Motor neuron (in vitro differentiated cells): ENCODE measurements around the gene PFKFB3. TPM values are rescaled to one million over a fixed set of nuclear protein-coding genes. Genes with fewer than 3 reads are reported as not detected.
"Not testable (repeated sequence)": the region's sequence is repeated elsewhere in the genome, so short reads cannot be mapped to it uniquely, and the experiment has no call there.

Experiments
- ATAC-seq, 8 experiments: fragments of 200-7000 bp; cut with Tn5 transposase; replicated peaks in 6 of 8; 2 replicates each; pipeline ENCODE4 v1.8.0; 2021; ENCODE audit warnings: mild to moderate bottlenecking in 8 of 8, moderate library complexity in 8 of 8
- H3K27ac ChIP-seq, 2 donors: fragments of 250-450 bp; sonication (Bioruptor Pico); 2 replicates each; pipeline ENCODE4 v1.9.0; 2021; ENCODE audit warnings: antibody characterized with exemption in 2 of 2, mild to moderate bottlenecking in 2 of 2, moderate library complexity in 1 of 2
- H3K4me1 ChIP-seq, 2 donors: fragments of 250-450 bp; sonication (Bioruptor Pico); replicated peaks in 1 of 2; 2 replicates each; pipeline ENCODE4 v1.6.1; 2021; ENCODE audit warnings: antibody characterized with exemption in 2 of 2, mild to moderate bottlenecking in 2 of 2, moderate library complexity in 1 of 2
- H3K4me3 ChIP-seq, 5 donors: fragments of 250-450 bp; sonication (Bioruptor Pico); 2 replicates each; pipeline ENCODE4 v1.9.0; 2021; ENCODE audit warnings: antibody characterized with exemption in 5 of 5, mild to moderate bottlenecking in 5 of 5, moderate library complexity in 4 of 5
- WGBS, 10 experiments: fragments of 450-650 bp; shearing (Covaris generic); methylation state at CpG; one replicate each; pipeline ENCODE4 v1.0.0; 2022; 5-methylcytosine and 5-hydroxymethylcytosine counted together
- in situ Hi-C, 9 experiments: fragments of 400-800 bp; cut with MboI; loops; one replicate each; pipeline ENCODE4 v1.15.0; 2021; ENCODE audit warnings: low sequenced_read_pairs in 9 of 9, low pct_unique_long_range_greater_than_20kb in 2 of 9; ENCODE audit not compliant: unreplicated experiment in 9 of 9
- total RNA-seq, 8 experiments: library from RNA; unstranded; fragments of 300-600 nt; gene quantifications; 2 replicates each; pipeline versions ENCODE4 v1.2.3 to v1.2.4, GENCODE V29; 2022

The PFKFB3 gene
- total RNA-seq, 8 experiments from 2014 or later, result 32.4 to 80.6 (median 46.6) TPM

DNA sequence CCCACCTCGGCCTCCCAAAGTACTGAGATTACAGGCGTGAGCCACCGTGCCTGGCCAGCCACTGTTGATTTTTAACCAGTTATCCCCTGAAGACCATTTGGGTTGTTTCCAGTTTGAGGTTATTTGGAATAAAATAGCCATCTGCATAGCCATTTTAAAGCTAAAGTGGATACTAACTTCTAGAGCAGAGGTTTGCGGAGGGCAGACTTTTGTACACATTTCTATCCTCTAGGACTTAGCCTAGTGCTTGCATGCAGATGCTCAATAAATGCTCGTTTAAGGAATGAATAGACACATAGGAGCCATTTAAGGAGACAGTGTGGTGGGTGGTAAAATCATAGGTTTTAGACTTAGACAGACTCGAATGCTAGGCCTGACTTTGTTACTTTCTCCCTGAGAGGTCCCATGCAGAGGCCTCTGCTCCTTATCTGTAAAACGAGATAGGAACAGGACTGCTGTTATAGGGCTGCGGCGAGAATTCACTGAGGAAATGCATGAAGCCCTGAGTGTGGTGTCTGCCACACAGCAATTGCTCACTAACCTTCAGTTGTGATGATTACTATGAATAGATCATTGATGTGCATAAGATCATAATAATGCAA is 75.9 kb downstream of the PFKFB3 start:
- in situ Hi-C loops, result no loop called here

DNA sequence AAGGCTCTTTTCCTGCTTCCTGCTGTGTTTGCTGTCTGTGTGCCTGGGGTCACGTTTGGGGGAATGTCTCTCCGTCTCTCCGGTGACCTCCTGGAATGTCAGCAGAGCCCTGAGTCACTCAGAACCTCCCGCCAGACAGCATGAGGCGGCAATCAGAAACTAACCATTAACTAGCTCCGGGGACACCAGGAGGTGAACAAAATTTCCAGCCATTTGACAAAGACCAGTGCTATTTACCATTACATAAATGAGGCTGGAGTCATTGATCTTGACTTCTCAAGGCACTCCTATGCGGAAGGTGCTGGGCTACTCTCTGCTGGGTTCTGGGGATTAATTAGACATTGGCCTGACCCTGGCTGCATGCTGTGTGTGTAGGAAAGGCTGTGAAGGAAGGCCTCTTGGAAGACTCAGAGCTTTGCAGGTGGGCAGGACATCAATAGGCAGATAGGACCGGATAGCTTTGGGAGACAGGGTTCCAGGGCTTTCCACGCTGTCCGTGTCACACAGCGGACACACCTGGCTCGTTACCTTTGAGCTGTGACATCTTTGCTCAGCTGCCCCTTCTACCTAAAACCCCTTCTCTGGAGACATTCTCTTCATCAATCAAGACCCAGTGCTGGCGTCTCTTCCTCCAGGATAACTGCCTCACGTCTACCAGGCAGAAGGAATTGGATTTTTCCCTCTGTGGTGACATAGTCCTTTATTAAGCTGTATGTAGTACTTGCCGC is 77.0 kb downstream of the PFKFB3 start:
- Histone ChIP-seq H3K4me1 (peaks cover 27 to 36% of the 10 kb centered on the region in 2 donors), H3K4me3 (no peak overlapping the region), H3K27ac (peak overlapping the region in 1 of 2 donors; percentile 59)
- in situ Hi-C loops, result no loop called here
- ATAC-seq, result peak in 5 of 8 experiments; percentile 35 to 58 (median 36)
- WGBS, 10 experiments, result 7 to 76% (median 28%) methylated on average over 3 to 6 of the region's 15 CpGs; no CpG with 5 or more reads in 4 of the 10 experiments

More for the DNA sequence above, 75.9 kb downstream of the PFKFB3 start:
- H3K4me3 ChIP-seq, result no peak overlapping the region
- WGBS, 10 experiments, result 69 to 100% (median 80%) methylated on average over 1 to 7 of the region's 9 CpGs; no CpG with 5 or more reads in 1 of the 10 experiments
- H3K27ac ChIP-seq, result no peak overlapping the region
- ATAC-seq, result peak in 1 of 8 experiments; percentile 6
- peaks cover 24 to 33% of the 10 kb centered on the region in 2 donors for H3K4me1 ChIP-seq

DNA sequence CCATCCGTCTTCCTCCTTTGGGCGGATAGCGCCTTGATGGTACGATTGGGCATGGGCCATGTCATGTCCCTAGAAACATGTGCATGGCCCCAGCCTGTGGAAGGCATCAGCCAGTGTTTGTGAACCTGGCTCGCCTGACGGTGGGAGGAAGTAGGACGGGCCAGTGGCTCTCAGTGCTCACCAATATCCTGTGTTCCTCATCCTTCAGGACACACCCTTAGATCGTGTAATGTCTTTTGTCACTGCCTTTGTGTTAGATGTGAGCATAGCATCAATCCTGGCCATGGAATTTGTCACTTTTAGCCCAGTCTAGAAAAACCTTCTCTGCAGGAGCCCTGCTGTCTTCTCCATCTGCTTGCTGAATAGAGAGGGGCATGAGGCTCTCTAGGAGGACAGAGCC is 77.6 kb downstream of the PFKFB3 start:
- 46 to 100% (median 64%) methylated on average over 1 to 5 of the region's 8 CpGs; no CpG with 5 or more reads in 5 of the 10 experiments for WGBS, 10 experiments
- H3K4me1 ChIP-seq, result peaks cover 21 to 30% of the 10 kb centered on the region in 2 donors
- H3K27ac ChIP-seq, result peak overlapping the region in 1 of 2 donors; percentile 59
- in situ Hi-C loops, result no loop called here
- peak in 1 of 8 experiments; percentile 1 for ATAC-seq
- H3K4me3 ChIP-seq, result no peak overlapping the region

DNA sequence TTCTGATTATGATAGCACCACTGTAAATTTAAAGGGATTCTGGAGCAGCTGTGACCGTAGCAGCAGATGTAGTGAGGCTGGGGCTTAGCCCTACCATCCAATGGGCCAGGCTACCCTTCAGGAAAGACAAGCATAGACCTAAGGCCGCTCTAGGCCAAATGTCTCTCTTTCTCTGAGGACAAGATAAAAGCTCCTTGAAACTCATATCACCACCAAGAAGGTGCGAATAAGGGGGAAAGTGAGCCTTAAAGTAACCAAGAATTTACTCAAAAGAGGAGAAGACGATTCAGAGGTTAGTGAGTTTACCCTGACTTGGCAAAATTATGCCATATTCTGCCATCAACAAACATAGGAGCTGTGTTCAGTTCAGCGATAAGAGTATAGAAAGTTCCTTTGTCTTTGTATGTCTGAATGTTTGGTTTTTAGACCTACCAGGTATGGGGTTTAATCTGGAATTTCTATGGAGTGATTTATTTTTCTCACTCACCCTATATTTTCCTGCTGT is 79.8 kb downstream of the PFKFB3 start:
- H3K4me3 ChIP-seq, result no peak overlapping the region
- no peak overlapping the region for H3K27ac ChIP-seq
- in situ Hi-C loops, result no loop called here
- ATAC-seq, result no peak
- 86 to 100% (median 98%) methylated on average over 1 to 5 of the region's 5 CpGs for WGBS, 10 experiments
- H3K4me1 ChIP-seq, result peaks cover 14 to 22% of the 10 kb centered on the region in 2 donors

DNA sequence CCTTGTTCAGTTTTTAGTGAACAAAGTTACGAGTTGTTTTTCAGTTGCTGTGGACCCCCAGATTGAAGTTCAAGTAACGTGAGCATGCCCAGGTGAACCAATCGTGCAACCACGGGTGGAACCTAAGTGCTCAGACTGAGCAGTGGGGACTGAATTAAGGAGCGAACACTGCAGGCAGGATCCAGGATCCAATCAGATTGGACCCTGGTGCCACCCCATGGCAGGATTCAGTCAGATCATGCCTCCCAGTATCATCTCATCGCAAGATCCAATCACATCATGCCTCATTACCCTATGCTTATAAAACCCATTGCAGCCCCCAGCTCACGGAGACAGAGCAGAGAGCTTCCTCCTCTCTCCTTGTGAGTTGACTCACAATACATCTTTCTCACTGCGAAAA is 80.9 kb downstream of the PFKFB3 start:
- Histone ChIP-seq H3K27ac (no peak overlapping the region), H3K4me1 (peaks cover 14 to 22% of the 10 kb centered on the region in 2 donors), H3K4me3 (no peak overlapping the region)
- ATAC-seq, result peak in 5 of 8 experiments; percentile 44 to 73 (median 65)
- 80 to 100% (median 95%) methylated on average over 1 to 7 of the region's 8 CpGs; no CpG with 5 or more reads in 3 of the 10 experiments for WGBS, 10 experiments
- in situ Hi-C loops, result no loop called here

DNA sequence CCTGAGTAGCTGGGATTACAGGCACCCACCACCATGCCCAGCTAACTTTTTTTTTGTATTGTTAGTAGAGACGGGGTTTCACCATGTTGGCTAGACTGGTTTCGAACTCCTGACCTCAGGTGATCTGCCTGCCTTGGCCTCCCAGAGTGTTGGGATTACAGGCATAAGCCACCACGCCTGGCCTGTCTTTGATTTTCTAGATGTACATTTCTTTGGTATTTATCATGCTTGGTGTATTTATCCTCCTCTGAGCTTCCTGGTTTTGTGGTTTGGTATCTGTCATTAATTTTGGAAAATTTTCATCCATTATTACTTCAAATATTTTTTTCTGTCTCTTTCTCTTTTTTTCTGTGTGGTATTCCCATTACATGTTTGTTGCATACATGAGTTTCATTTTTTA is 87.9 kb downstream of the PFKFB3 start:
- H3K4me3 ChIP-seq, in situ Hi-C loops, H3K4me1 ChIP-seq, H3K27ac ChIP-seq, ATAC-seq: not testable (repeated sequence)
- 75 to 100% (median 94%) methylated on average over 1 to 3 of the region's 3 CpGs for WGBS, 10 experiments

DNA sequence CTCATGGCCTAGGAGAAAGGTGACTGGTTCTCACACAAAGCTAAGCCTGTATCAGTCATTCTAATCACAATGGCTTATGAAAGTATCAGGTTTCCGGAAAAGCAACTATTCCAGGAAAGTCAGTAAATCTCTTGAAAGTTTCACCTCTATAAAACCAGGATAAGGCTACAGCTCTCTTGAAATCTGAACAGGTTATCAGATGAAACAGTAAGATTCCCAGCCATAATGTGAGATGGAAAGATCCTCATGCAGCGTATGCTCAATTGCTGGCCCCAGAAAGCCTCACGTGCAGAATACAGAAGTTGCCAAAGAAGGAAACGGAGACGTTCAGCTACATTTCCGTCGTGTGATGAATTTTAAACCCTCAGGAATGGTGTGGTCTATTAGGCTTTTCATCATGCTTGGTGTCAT is 90.0 kb downstream of the PFKFB3 start:
- no peak for ATAC-seq
- no peak overlapping the region for H3K4me3 ChIP-seq
- WGBS, 10 experiments, result 36 to 100% (median 95%) methylated on average over 2 to 7 of the region's 7 CpGs; no CpG with 5 or more reads in 3 of the 10 experiments
- H3K4me1 ChIP-seq, result peaks cover 10 to 14% of the 10 kb centered on the region in 2 donors
- in situ Hi-C loops, result no loop called here
- no peak overlapping the region for H3K27ac ChIP-seq

DNA sequence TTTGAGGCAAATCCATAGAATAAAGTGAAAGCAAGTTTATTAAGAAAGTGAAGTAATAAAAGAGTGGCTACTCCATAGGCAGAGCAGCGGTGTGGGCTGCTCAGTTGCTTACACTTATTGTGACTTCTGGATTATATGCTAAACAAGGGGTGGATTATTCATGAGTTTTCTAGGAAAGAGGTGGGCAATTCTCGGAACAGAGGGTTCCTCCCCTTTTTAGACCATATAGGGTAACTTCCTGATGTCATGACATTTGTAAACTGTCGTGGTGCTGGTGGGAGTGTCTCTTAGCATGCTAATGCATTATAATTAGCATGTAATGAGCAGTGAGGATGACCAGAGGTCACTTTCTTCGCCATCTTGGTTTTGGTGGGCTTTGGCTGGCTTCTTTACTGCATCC is 93.7 kb downstream of the PFKFB3 start:
- peaks cover 10 to 20% of the 10 kb centered on the region in 2 donors for H3K4me1 ChIP-seq
- H3K4me3 ChIP-seq, in situ Hi-C loops, H3K27ac ChIP-seq: not testable (repeated sequence)
- peak; percentile 4 to 79 (median 48) for ATAC-seq
- 20 to 100% (median 75%) methylated on average over 1 to 4 of the region's 4 CpGs; no CpG with 5 or more reads in 2 of the 10 experiments for WGBS, 10 experiments

DNA sequence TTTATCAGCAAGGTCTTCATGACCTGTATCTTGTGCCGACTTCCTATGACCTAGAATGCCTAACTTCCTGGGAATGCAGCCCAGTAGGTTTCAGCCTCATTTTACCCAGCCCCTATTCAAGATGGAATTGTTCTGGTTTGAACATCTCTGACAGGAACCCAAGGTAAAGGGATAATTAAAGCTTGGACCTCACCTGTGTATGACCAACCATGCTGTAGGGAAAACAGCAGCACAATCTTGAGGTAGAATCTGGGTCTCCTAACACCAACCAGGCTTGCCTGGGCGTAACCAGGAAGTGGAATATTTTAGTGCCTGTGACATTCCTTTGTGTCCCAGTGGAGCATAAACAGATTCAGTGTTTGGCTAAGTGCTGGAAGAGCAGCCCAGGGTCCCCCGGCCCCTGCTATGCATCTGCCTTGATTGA is 94.1 kb downstream of the PFKFB3 start:
- no peak overlapping the region for H3K4me3 ChIP-seq

DNA sequence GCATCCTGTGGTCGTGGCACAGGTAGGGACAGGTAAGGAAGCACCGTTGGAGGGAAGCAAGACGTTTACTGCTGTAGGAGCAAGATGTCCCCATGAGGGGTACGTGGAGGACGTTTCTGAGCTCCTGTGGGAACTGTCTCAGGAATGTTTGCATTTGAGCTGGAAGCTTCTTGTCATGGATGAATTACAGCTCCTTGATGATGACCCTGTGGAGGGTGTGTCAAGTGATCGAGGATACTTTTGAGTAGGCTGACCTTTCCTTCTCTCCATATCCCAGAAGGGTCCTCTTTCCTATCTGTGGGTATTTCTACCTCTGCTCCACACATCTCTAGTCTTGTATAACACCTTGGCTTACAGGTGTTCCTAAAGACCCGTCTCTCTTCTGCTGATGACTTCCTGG is 94.8 kb downstream of the PFKFB3 start:
- in situ Hi-C loops, result no loop called here
- Histone ChIP-seq H3K4me1 (peaks cover 10 to 23% of the 10 kb centered on the region in 2 donors), H3K4me3 (no peak overlapping the region), H3K27ac (no peak overlapping the region)
- WGBS, 10 experiments, result 74 to 100% (median 97%) methylated on average over 1 to 6 of the region's 7 CpGs; no CpG with 5 or more reads in 4 of the 10 experiments
- no peak for ATAC-seq

More for the DNA sequence above, 94.1 kb downstream of the PFKFB3 start:
- ATAC-seq, result peak; percentile 44 to 91 (median 63)
- 43 to 90% (median 79%) methylated on average over 1 to 3 of the region's 3 CpGs; no CpG with 5 or more reads in 4 of the 10 experiments for WGBS, 10 experiments
- H3K4me1 ChIP-seq, result peaks cover 10 to 23% of the 10 kb centered on the region in 2 donors
- no peak overlapping the region for H3K27ac ChIP-seq
- in situ Hi-C loops, result no loop called here

DNA sequence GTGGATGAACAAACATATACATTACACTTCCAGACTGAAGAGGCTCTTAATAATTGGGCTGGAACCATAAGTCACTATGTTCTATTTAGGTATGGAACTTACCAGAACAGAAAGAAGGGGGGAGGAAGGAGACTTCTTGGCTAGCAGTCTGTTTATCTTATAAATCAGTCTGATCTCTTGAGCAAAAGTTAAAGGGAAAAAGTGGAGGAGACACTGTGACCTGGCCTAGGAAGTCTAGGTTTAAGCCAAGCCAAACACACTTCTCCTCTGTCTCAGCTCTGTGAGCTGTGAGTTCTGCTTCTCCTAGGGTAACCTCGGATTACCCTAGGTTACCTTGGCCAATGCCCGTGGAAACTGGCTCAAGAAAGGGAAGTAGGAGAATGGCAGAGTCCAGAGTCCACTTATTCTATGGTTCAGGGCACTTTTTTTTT is 95.2 kb downstream of the PFKFB3 start:
- 20 to 100% (median 80%) methylated on average over 1 to 2 of the region's 2 CpGs; no CpG with 5 or more reads in 3 of the 10 experiments for WGBS, 10 experiments
- ATAC-seq, result no peak
- no peak overlapping the region for H3K27ac ChIP-seq

DNA sequence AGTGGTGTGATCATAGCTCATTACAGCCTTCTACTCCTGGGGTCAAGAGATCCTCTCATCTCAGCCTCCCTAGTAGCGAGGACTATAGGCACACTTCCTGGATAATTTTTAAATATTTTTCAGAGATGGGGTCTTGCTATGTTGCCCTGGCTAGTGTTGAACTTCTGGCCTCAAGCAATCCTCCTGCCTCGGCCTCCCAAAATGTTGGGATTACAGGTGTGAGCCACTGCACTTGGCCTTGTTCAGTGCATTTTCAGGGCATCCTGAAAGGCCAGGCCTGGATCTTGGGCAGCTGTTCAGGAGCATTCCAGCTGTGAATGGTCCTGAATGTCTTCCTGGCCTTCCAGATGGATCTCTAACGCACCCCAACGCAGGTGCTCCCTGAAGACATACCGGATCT is 95.7 kb downstream of the PFKFB3 start:
- in situ Hi-C loops, result no loop called here
- ATAC-seq, result no peak
- no peak overlapping the region for H3K4me3 ChIP-seq
- H3K4me1 ChIP-seq, result peaks cover 10 to 23% of the 10 kb centered on the region in 2 donors
- WGBS, 10 experiments, result 80 to 100% (median 97%) methylated on average over 1 to 4 of the region's 5 CpGs; no CpG with 5 or more reads in 2 of the 10 experiments
- no peak overlapping the region for H3K27ac ChIP-seq

More for the DNA sequence above, 95.2 kb downstream of the PFKFB3 start:
- H3K4me1 ChIP-seq, result peaks cover 10 to 23% of the 10 kb centered on the region in 2 donors
- in situ Hi-C loops, result no loop called here
- H3K4me3 ChIP-seq, result no peak overlapping the region

DNA sequence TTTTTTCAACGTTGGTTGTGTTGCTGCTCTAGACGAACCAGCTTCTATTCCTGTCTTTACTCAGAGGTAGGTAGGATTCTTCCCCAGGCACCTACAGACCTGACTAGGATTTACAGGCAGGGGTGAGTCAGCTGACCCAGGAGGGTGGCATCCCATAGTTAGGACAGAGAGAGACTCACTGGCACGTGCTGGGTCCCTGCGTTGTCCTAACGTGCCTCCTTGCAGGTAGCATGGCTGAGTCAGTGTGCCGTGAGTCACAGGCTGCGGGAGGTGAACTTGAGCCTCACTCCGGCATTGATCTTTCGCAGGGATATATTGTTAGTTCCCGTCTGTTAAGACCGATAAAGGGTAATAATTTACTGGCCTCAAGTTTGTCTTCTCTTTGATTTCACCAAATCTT is 96.5 kb downstream of the PFKFB3 start:
- Histone ChIP-seq H3K4me1 (peaks cover 10 to 23% of the 10 kb centered on the region in 2 donors), H3K4me3 (no peak overlapping the region), H3K27ac (no peak overlapping the region)
- in situ Hi-C loops, result no loop called here
- 78 to 96% (median 90%) methylated on average over 2 to 11 of the region's 11 CpGs; no CpG with 5 or more reads in 3 of the 10 experiments for WGBS, 10 experiments
- peak in 3 of 8 experiments; percentile 64 to 82 (median 72) for ATAC-seq
